A549 (cell line): ENCODE results near the gene PSMB7.

Experiments
- CHD4 ChIP-seq: fragments of 200-600 bp; sonication (generic); IDR thresholded peaks from 2 replicates; pipeline ENCODE4 v1.6.1; 2016; ENCODE audit warnings: antibody characterized with exemption, mild to moderate bottlenecking, borderline replicate concordance
- EP300 ChIP-seq, 2 experiments: fragments of >200 bp; sonication (Bioruptor Twin); formaldehyde crosslinking; IDR thresholded peaks; 2 replicates in 1 of 2; 3 replicates in 1 of 2; pipeline ENCODE4 v1.6.1; 2016 to 2017
- GATA3 ChIP-seq: IDR thresholded peaks from 2 replicates; pipeline ENCODE4 v1.6.1; 2012; ENCODE audit warnings: borderline replicate concordance
- HOXA7 ChIP-seq: fragments of 250-450 bp; sonication (Bioruptor Pico); IDR thresholded peaks from 2 replicates; pipeline ENCODE4 v1.5.0; 2020; ENCODE audit warnings: mild to moderate bottlenecking, moderate library complexity
- JUN ChIP-seq, 2 experiments: fragments of >200 bp; sonication (Bioruptor Twin); formaldehyde crosslinking; IDR thresholded peaks; 2 replicates in 1 of 2; 3 replicates in 1 of 2; pipeline ENCODE4 v1.6.1; 2016 to 2017
- NR3C1 ChIP-seq: fragments of >200 bp; sonication (Bioruptor Twin); formaldehyde crosslinking; IDR thresholded peaks from 3 replicates; pipeline ENCODE4 v1.6.1; 2017
- POLR2AphosphoS2 ChIP-seq: conservative IDR thresholded peaks from 2 replicates; pipeline ENCODE4 v1.6.1; 2012; ENCODE audit warnings: low read length, improper control_type of control experiment, inconsistent platforms
- TP53 ChIP-seq: fragments of 250-450 bp; sonication (Bioruptor Pico); IDR thresholded peaks from 2 replicates; pipeline ENCODE4 v1.5.0; 2021; ENCODE audit warnings: mild to moderate bottlenecking, moderate library complexity
- TF ChIP-seq, protein P1 (sequence below): fragments of >200 bp; sonication (Bioruptor Twin); formaldehyde crosslinking; IDR thresholded peaks from 3 replicates; pipeline ENCODE4 v1.5.1; 2016
- TF ChIP-seq, protein P2 (sequence below): IDR thresholded peaks from 2 replicates; pipeline ENCODE4 v1.6.1; 2012

DNA sequence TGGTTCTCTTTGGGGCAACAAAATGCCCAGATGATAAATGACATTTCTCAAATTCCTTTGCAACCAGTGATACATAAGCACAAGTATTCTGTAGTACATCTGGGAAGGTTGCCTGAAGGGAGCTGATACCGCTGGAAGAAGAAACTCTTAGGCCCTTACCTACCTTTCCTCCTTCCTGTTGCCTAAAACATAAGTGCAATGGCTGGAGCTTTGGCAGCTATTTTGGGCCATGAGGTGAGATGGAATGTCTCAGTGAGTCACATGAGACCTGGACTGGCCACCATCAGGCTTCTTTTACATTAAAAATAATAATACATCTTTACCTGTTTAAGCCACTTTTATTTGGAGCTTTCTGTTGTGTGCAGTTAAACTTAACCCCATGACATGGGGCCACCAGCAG, 23.8 kb upstream of the PSMB7 start:
- TF ChIP-seq HOXA7 (CRISPR knock-in tag): no peak
- TF ChIP-seq, protein P1, sequence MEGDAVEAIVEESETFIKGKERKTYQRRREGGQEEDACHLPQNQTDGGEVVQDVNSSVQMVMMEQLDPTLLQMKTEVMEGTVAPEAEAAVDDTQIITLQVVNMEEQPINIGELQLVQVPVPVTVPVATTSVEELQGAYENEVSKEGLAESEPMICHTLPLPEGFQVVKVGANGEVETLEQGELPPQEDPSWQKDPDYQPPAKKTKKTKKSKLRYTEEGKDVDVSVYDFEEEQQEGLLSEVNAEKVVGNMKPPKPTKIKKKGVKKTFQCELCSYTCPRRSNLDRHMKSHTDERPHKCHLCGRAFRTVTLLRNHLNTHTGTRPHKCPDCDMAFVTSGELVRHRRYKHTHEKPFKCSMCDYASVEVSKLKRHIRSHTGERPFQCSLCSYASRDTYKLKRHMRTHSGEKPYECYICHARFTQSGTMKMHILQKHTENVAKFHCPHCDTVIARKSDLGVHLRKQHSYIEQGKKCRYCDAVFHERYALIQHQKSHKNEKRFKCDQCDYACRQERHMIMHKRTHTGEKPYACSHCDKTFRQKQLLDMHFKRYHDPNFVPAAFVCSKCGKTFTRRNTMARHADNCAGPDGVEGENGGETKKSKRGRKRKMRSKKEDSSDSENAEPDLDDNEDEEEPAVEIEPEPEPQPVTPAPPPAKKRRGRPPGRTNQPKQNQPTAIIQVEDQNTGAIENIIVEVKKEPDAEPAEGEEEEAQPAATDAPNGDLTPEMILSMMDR: no peak
- no peak for TF ChIP-seq CHD4
- TF ChIP-seq JUN (IDR thresholded peaks at IDR 0.05): no peak
- TF ChIP-seq POLR2AphosphoS2: no peak
- TF ChIP-seq TP53: no peak
- no peak for TF ChIP-seq EP300 (IDR thresholded peaks at IDR 0.05)
- no peak for TF ChIP-seq NR3C1
- TF ChIP-seq, protein P2, sequence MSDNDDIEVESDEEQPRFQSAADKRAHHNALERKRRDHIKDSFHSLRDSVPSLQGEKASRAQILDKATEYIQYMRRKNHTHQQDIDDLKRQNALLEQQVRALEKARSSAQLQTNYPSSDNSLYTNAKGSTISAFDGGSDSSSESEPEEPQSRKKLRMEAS: no peak
- no peak for TF ChIP-seq GATA3
